C4-2B (cell line): ENCODE data around the gene DYNC2I2.

Source experiments
- ZFX ChIP-seq: fragments of 450-650 bp; IDR thresholded peaks from 2 replicates; pipeline ENCODE4 v1.6.1; 2017
- TF ChIP-seq, protein P1 (sequence below): fragments of 450-650 bp; conservative IDR thresholded peaks from 2 replicates; pipeline ENCODE4 v1.5.1; 2017; ENCODE audit warnings: mild to moderate bottlenecking

DNA sequence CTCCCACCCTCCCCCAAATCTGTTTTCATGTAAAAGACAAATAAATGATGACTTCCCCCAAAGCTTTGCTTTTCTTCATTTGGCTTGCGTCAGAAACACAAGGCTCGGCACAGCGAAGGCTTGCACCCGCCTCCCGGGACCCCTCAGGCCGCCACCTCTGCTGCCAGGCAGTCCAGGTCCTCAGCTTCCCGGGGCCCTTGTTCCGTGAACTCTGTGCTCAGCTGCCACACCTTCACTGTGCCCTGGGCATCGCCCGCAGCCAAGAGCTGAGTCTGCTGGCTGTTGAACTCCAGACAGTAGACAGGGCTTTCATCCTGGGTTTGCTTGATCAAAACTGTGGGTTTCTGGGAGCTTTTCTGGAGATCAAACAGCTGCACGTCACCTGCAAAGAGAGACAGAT lies 23.0 kb downstream of the DYNC2I2 start:
- no peak for TF ChIP-seq ZFX
- TF ChIP-seq, protein P1, sequence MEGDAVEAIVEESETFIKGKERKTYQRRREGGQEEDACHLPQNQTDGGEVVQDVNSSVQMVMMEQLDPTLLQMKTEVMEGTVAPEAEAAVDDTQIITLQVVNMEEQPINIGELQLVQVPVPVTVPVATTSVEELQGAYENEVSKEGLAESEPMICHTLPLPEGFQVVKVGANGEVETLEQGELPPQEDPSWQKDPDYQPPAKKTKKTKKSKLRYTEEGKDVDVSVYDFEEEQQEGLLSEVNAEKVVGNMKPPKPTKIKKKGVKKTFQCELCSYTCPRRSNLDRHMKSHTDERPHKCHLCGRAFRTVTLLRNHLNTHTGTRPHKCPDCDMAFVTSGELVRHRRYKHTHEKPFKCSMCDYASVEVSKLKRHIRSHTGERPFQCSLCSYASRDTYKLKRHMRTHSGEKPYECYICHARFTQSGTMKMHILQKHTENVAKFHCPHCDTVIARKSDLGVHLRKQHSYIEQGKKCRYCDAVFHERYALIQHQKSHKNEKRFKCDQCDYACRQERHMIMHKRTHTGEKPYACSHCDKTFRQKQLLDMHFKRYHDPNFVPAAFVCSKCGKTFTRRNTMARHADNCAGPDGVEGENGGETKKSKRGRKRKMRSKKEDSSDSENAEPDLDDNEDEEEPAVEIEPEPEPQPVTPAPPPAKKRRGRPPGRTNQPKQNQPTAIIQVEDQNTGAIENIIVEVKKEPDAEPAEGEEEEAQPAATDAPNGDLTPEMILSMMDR = no peak
